ENCODE measurements around the gene ASIC3.

ASIC3 gene

DNA sequence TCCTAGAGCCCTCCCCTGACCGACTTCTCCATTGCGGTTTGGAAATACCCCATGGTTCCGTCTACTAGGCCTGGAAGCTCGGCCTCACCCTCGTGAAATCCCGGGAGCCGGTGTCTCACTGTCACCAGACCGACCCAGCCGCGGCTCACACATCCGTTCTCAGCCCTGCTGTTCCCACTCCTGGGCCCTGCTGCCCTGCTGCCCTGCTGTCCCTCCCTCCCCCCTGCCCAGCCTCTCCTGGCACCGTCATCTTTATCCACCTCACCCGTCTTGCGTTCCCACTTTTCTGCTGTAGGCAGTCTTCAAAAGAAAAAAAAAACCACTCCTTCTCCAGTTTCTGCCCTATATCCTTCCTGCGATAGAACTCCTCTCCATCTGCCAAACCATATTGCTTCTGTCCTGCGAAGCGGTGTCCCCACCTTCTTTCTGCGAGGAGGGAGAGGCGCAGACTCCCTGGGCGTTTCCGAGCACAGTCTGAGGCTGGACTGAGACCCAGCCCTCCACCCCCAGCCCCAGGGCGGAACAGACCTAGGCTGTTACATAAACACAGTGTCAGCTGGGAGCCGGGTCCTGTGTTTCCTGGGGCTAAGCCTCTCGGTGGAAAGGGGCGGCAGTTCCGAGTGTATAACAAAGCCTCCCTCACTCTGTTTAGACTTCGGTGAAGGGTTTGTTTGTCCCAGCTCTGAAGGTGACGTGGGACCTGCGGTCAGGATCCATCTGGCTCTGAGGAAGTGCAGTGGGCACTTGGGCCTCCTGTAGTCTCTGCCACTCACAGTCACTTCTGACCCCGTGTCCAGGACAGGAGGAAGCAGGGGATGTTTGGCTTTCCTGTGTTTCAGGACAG is 40.7 kb downstream of the ASIC3 start:
- DNase-seq = peak; percentile 19

DNA sequence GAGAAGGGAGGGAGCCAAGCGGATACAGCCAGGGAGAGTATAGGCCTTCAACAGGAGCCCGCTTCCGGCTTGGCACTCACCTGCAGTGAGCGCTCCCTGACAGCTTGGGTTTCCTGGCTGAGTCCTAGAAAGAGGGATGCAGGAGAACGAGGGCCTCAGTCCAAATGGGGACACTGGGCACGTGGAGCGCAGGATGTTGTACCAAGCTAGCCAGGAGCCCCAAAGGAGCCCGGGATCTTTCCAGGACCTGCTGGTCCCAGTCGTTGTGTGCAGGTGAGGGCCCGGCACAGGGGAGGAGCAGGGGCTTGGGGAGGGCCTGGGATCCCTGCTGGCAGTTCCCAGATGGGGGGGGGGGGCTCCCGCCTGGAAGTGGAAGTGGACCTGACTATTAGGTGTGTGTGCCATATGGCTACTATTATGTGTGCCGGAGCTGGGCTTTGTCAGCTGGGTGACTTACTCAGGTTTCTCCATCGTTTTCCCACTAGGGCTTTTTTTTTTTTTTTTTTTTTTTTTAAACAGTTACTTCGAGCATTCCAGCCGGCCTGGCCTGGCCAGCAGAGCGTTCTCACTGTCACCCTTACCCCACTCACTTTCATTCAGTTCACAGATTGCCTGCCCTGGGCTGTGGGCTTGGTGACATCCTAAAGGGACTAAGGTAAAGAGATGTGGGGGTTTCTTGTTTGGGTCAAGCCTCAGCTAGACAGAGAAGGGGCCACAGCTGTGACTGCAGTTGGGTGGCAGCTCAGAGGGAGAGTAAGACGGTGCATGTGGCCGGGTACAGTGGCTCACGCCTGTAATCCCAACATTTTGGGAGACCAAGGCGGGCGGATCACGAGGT is 41.8 kb downstream of the ASIC3 start:
- DNase-seq = no peak

DNA sequence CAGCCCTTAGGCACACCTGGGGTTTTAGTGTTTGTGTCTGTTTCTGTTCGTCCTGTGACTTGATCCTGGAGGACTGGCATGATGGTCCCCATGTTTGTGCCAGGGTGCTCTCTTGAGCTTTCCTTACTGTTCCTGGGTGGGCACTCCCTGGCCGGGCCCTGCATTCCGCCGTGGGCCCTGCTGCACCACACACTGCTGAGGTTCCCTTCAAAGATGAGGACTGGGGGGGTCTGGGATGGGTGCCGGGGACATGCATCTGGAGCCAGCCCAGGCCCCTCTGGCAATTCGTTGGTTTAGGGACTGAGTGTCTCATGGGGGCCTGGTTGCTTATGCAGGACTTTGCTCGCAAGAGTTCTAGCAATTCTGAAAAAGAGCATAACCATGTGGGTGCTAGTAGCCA is 42.7 kb downstream of the ASIC3 start:
- DNase-seq = no peak

GRCh38 chr7:151091431-151091830 is 43.1 kb downstream of the ASIC3 start:
- no peak for DNase-seq

DNA sequence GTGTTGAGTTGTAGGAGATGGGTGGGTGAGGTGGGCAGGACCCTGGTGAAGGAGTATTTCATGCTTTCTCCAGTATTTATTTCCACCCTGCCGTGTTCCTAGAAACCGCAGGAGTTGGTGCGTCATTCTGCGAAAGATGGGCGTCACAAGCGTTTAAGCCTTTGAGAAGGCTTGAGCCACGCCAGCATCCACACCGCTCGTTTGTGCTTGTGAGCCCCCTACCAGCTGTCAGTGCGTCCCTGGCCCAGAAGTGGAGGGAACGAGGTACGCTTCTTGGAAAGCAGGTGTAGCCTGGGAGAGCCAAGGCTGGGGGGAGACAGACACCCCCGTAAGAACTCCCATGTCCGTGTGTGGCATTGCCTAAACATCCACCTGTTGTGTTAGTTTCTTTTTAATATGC is 43.7 kb downstream of the ASIC3 start:
- no peak for DNase-seq

GRCh38 chr7:151093748-151094147 is 45.4 kb downstream of the ASIC3 start:
- DNase-seq = no peak

DNA sequence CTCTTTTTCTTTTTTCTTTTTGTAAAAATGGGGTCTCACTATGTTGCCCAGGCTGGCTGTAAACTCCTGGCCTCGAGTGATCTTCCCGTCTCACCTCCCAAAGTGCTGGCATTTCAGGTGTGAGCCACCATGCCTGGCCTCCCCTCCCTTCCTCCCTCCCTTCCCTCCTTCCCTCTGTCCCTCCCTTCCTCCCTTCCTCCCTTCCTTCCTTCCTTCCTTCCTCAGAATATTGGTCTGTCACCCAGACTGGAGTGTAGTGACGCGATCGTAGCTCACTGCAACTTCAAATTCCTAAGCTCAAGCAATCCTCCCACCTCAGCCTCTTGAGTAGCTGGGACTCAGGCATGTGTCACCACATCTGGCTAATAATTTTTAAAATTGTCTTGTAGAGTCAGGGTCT is 46.3 kb downstream of the ASIC3 start:
- no peak for DNase-seq

DNA sequence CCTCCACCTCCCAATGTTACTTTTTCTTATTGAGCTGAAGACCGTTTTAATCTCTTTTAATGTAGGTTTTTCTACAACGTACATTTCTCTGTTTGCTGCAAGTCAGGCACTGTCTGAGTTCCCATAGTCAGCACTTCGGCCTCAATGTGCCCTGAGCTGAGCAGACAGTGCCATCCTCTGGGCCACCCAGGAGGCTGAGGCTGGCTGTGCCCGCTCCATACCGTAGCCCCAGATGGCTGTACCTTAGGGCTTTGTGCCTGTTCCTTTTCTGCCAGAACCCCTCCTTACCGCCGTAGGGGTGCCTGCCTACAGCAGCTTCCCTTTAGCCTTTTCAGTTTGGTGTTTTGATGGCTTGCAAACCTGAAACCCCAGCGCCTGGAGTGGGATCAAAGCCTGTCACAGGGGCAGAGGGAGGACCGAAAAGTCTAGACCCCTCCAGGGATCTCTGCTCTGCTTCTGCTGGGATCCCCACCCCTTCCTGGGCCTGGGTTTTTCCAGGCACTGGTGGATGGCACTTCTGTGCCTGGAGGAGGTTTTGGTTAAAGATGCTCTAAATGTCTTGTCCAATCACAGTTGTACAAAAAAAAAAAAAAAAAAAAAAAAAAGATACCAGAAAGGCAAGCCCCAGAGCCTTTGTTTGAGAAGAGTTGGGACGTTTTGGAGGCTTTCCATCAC is 46.9 kb downstream of the ASIC3 start:
- no peak for DNase-seq

GRCh38 chr7:151095828-151096475 is 47.6 kb downstream of the ASIC3 start:
- DNase-seq = no peak

DNA sequence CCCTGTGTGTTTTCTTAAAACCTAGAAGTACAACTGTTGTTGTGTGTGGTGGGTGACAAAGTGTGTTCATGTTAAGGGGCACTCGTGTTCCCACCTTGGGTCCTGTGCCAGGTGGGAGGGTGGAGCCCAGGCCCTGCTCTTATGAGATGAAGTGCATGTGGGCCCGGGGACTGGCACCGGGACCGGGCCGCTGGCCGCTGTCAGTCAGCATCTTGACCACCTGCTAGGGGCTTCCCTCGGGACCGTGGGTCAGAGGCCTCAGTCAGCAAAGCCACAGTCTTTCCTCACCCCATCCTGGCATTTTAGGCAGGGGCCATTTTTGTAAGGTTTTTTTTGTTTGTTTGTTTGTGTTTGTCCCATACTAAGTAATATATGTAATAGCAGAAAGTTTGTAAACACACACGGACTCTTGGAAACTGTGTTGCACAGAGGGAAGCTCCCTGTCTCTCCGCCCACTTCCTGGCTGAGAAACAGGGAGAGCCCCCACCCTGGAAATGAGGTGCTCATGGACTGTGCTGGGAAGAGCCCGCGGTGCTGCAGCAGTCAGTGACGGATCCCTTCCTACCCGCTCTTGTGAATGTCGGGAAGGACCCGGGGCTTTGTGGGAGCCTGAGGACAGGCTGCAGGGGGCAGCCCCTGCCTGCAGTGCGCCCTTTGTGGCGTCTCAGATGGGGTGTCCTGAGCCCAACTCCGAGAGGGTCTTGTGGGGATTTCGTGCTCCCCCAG is 51.3 kb downstream of the ASIC3 start:
- DNase-seq = no peak

DNA sequence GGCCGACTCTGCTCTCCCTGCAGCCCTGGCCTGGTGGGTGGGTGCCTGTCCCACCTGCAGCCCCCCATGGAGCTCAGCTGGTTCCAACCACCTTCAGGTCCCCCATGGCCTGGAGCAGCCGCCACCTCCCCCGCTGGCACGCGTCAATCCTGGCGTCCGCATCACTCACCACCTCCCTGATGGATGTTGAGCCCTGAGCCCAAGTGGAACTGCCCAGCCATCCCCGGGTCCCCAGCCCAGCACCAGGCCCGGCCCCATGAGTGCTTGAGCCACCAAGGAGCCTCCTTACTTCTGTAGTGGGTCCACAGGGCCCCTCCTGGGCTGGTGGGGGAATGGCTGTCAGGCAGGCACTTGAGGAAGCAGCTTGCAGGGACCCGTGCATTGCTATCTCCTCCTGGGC is 52.6 kb downstream of the ASIC3 start:
- no peak for DNase-seq

- no peak for DNase-seq
These were observed 53.5 kb downstream of the ASIC3 start for GRCh38 chr7:151101621-151102396.

Data from NCI-H526 treated with DMSO at 0.1 percent for 48 hours (cell line).